Activated CD4-positive, alpha-beta T cell treated with anti-CD3 and anti-CD28 coated beads, Interleukin-2, amount 10 ng/mL, durations not matched to agents 24 days and 14 days (primary cell): ENCODE measurements around the gene FBXO46. TPM values are rescaled to one million over a fixed set of nuclear protein-coding genes. Genes with fewer than 3 reads are reported as not detected.
A peak's percentile ranks its signal among the peaks of the same experiment; 100 is the strongest.

Experiments
- DNase-seq: peaks from one replicate; pipeline ENCODE4 v3.0.0; 2022
- H3K27ac Mint-ChIP-seq: one replicate; pipeline ENCODE4 v1.8.0; 2022; ENCODE audit warnings: mild to moderate bottlenecking, mixed read lengths
- H3K27me3 Mint-ChIP-seq: one replicate; pipeline ENCODE4 v1.8.0; 2022; ENCODE audit warnings: mixed read lengths
- H3K36me3 Mint-ChIP-seq: one replicate; pipeline ENCODE4 v1.8.0; 2022; ENCODE audit warnings: low read depth, mild to moderate bottlenecking, mixed read lengths
- H3K4me1 Mint-ChIP-seq: one replicate; pipeline ENCODE4 v1.8.0; 2021; ENCODE audit warnings: mixed read lengths
- H3K4me3 Mint-ChIP-seq: one replicate; pipeline ENCODE4 v1.8.0; 2022; ENCODE audit warnings: mild to moderate bottlenecking, moderate library complexity, mixed read lengths
- H3K9me3 Mint-ChIP-seq: one replicate; pipeline ENCODE4 v1.8.0; 2021; ENCODE audit warnings: mixed read lengths
- intact Hi-C: fragments of 100-400 bp; cut with micrococcal nuclease; formaldehyde crosslinking; loops from one replicate; pipeline ENCODE4 v1.15.1; 2023
- total RNA-seq: library from RNA; stranded (reverse); gene quantifications from 2 replicates; pipeline ENCODE4 v1.2.3, GENCODE V29; 2022

Gene FBXO46
- total RNA-seq, 1 donor from 2014 or later, result 34.7 TPM

DNA sequence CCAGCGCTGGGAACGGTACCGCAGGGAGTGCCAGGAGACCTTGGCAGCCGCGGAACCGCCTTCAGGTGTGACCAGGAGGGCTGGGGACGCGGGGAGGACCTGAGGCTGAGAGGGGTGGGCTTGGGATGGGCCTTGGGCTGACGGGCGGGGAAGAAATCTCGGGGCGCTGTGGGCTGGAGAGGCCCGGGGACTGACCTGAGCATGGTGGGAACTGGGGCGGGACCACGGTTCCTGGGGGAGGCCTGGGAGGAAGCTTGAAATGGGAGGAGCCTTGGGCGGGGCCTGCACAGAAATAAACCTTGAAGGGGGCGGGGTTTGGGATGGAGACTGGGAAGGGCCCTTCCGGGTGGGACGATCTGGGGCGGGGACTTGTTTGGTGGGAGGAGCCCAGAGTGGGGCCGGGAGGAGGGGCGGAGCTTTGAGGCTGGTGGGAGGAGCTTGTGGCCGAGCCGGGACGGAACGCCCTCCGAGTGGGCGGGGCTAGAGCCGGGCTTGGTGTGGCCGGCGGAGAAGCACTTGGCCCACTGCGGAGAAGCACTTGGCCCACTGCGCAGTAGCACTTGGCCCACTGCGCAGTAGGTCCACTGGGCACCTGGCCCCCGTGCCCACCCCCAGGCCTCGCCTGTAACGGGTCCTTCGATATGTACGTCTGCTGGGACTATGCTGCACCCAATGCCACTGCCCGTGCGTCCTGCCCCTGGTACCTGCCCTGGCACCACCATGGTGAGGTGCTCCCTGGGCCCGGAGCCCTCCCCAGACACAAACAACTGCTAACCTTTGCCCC, 59.8 kb downstream of the FBXO46 start:
- peak; percentile 93 for DNase-seq
- intact Hi-C loops, result no loop called here
- no peak overlapping the region for H3K27ac Mint-ChIP-seq
- peaks cover 9% of the 10 kb centered on the region for H3K27me3 Mint-ChIP-seq
- peak overlapping the region; percentile 73 for H3K4me3 Mint-ChIP-seq
- peaks cover 2% of the 10 kb centered on the region for H3K36me3 Mint-ChIP-seq
- peaks cover 25% of the 10 kb centered on the region for H3K4me1 Mint-ChIP-seq
- no peaks in the 10 kb centered on the region for H3K9me3 Mint-ChIP-seq

DNA sequence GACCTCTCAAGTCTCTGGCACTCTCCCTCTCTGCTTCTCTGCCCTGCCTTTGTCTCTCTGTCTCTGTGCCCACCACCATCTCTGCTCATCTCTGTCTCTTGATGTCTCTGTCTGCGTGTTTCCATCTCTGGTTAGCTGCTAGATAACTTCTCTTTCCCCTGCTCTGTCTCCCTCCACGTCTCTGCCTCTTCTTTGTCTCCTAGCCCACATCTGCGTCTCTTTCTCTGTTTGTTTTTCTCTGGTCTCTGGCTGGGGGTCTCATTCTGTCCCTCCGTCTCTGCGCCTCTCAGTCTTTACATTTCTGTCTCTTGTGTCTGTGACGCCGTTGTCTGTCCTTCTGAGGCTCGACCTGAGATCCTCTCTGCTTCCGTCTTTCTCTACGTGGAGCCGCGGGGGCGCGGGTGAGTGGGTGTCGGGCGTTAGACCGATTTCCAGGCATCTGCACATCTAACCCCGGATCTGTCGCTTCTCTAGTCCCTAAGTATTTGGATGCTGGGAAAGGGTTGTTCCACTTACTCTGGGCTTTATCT, 62.3 kb downstream of the FBXO46 start:
- peaks cover 9% of the 10 kb centered on the region for H3K27me3 Mint-ChIP-seq
- peaks cover 27% of the 10 kb centered on the region for H3K4me1 Mint-ChIP-seq
- peak overlapping the region; percentile 83 for H3K27ac Mint-ChIP-seq
- intact Hi-C loops, result loop anchor here (2.0 kb wide), 2 partner anchors 24 to 26 kb away; partner anchors contain the start of gene QPCTL
- peaks cover 2% of the 10 kb centered on the region for H3K36me3 Mint-ChIP-seq
- H3K9me3 Mint-ChIP-seq, result no peaks in the 10 kb centered on the region
- peak; percentile 83 for DNase-seq
- H3K4me3 Mint-ChIP-seq, result peak overlapping the region; percentile 94

DNA sequence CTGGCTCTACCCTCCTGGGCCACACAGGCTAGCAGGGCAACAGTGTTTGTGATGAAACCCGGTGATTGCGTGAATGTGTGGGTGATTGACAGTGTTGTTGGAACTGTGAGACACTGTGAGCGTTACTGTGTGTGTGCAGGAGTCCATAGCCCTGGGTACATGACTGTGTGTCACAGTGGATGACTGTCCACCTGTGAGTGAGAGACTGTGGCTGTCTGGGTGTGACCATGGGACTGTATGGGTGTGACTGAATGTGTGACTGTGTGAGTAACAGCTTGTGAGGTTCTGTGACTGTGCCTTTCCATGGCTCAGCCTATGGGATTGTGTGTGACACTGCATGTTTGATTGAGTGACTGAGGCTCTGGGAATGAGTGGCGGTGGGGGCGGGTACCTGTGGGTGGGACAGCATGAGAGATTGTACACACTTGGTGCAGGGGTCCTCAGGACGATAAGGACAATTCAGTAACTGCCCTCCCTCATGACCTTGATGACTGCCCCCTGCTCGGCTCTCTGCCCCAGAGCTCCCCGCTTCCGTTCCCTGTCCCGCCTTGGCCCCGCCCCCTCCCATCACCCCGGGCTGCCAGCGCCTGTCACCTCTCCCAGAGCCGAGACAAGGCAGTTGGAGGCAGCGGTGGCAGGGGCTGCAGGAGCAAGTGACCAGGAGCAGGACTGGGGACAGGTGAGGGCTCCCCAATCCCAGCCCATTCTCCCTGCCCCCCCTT, 62.9 kb downstream of the FBXO46 start, which contains the start of gene GIPR:
GIPR (plus strand) TSS at position 602 of the 722 bp plus-strand sequence. CDS start 1,300 bp downstream, outside the sequence.
- Mint-ChIP-seq H3K36me3 (peaks cover 2% of the 10 kb centered on the region), H3K4me3 (peak within 1 kb of the TSS; percentile 94), H3K27ac (peak within 1 kb of the TSS; percentile 83), H3K4me1 (peaks cover 27% of the 10 kb centered on the region), H3K9me3 (no peaks in the 10 kb centered on the region), H3K27me3 (peaks cover 9% of the 10 kb centered on the region)
- intact Hi-C loops, result loop anchor here (2.0 kb wide), 2 partner anchors 25 kb away; partner anchors contain the start of gene QPCTL
- DNase-seq, result peak; percentile 84

DNA sequence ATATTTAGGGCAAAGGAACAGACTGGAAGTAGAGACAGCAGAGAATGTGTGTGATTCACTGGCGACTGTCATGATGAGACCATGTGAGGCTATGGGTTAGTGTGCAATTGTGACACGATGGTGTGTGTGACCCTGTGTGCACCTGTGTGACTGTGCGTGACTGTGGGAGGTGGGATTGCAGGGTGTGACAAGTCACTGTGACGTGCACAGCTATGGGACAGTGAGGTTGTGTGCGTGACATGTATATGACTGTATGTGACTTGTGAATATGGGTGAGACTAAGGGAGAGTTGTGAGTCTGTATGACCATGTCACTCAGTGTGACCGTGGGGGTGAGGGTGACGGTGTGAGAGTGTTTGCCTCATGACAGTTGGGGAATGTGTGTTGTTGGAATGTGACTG, 66.1 kb downstream of the FBXO46 start:
- no peak overlapping the region for H3K27ac Mint-ChIP-seq
- H3K4me3 Mint-ChIP-seq, result no peak overlapping the region
- intact Hi-C loops, result no loop called here
- peaks cover 19% of the 10 kb centered on the region for H3K4me1 Mint-ChIP-seq
- DNase-seq, result no peak
- H3K36me3 Mint-ChIP-seq, result no peaks in the 10 kb centered on the region
- peaks cover 12% of the 10 kb centered on the region for H3K27me3 Mint-ChIP-seq
- H3K9me3 Mint-ChIP-seq, result no peaks in the 10 kb centered on the region

DNA sequence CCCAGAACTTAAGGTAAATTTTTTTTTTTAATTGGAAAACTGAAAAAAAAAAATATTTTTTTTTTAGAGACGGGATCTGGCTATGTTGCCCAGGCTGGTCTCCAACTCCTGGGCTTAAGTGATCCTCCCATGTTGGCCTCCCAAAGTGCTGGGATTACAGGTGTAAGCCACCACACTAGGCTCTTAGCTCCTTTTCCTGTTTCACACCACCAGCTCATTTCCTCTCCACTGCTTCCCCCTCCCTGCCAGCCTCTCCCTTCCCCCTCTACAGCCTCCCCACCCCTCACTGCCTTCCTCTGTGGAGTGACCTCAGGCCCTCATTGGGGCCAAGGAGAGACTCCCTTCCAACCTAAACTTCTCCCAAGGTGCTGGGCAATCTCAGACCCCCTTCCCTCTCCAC, 66.9 kb downstream of the FBXO46 start:
- DNase-seq, result no peak
- H3K4me3 Mint-ChIP-seq, result no peak overlapping the region
- no peaks in the 10 kb centered on the region for H3K9me3 Mint-ChIP-seq
- intact Hi-C loops, result no loop called here
- H3K4me1 Mint-ChIP-seq, result peaks cover 15% of the 10 kb centered on the region
- peaks cover 12% of the 10 kb centered on the region for H3K27me3 Mint-ChIP-seq
- no peak overlapping the region for H3K27ac Mint-ChIP-seq
- H3K36me3 Mint-ChIP-seq, result no peaks in the 10 kb centered on the region

DNA sequence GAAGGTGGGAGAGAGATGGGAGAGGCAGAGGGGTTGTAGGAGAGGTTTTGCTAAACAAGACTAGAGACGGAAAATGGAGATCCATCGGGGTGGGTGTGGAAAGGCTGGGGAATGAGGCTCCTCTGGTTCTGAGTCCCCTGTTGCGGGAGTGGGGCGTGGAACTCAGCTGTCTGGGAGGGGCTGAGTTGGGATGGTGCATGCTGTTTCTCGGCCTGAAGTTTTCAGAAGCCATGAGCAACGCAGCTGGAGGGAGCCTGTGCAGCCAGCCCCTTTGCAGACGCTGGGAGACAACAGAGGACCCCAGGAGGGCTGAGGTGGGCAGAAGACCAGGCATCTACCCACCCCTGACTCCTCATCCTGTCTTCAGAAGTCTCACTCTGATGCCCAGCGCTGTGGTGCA, 70.1 kb downstream of the FBXO46 start:
- Mint-ChIP-seq H3K4me3 (no peak overlapping the region), H3K9me3 (no peaks in the 10 kb centered on the region), H3K36me3 (no peaks in the 10 kb centered on the region), H3K27me3 (peaks cover 15% of the 10 kb centered on the region), H3K27ac (no peak overlapping the region), H3K4me1 (peaks cover 2% of the 10 kb centered on the region)
- no peak for DNase-seq
- intact Hi-C loops, result no loop called here

Other genes with a start within 250 kb of the FBXO46 start
- 2.6 and 2.8 TPM in 2 replicates for gene RTN2, start 233.8 kb downstream of the FBXO46 start, total RNA-seq
- 1.3 and 1.9 TPM in 2 replicates for gene PPM1N, start 232.5 kb downstream of the FBXO46 start, total RNA-seq
- 215 and 219 TPM in 2 replicates for gene VASP, start 223.4 kb downstream of the FBXO46 start, total RNA-seq
- gene OPA3, start 146.1 kb downstream of the FBXO46 start, total RNA-seq, result 14.0 and 15.3 TPM in 2 replicates
- gene GPR4, start 128.7 kb downstream of the FBXO46 start, total RNA-seq, result not detected in 2 replicates
- 157 and 180 TPM in 2 replicates for gene EML2, start 91.5 kb downstream of the FBXO46 start, total RNA-seq
- gene GIPR, start 62.7 kb downstream of the FBXO46 start, total RNA-seq, result 4.2 and 5.8 TPM in 2 replicates
- gene SNRPD2, start 38.9 kb downstream of the FBXO46 start, total RNA-seq, result 810 and 849 TPM in 2 replicates
- gene QPCTL, start 38.2 kb downstream of the FBXO46 start, total RNA-seq, result 16.7 and 20.9 TPM in 2 replicates
- not detected in 2 replicates for gene MEIOSIN, start 2.5 kb upstream of the FBXO46 start, total RNA-seq
- 4.3 and 4.8 TPM in 2 replicates for gene SIX5, start 38.4 kb upstream of the FBXO46 start, total RNA-seq
- gene DMPK, start 51.6 kb upstream of the FBXO46 start, total RNA-seq, result 16.9 and 19.7 TPM in 2 replicates
- 49.6 and 50.7 TPM in 2 replicates for gene DMWD, start 61.9 kb upstream of the FBXO46 start, total RNA-seq
- gene RSPH6A, start 84.4 kb upstream of the FBXO46 start, total RNA-seq, result 0.35 and 0.38 TPM in 2 replicates
- gene SYMPK, start 132.3 kb upstream of the FBXO46 start, total RNA-seq, result 124 and 131 TPM in 2 replicates
- 0.23 TPM in 1 of 2 replicates, not detected in the other for gene FOXA3, start 133.4 kb upstream of the FBXO46 start, total RNA-seq
- gene IRF2BP1, start 155.2 kb upstream of the FBXO46 start, total RNA-seq, result 18.5 and 18.9 TPM in 2 replicates
- gene MYPOP, start 171.7 kb upstream of the FBXO46 start, total RNA-seq, result 5.5 and 5.9 TPM in 2 replicates
- gene NANOS2, start 183.9 kb upstream of the FBXO46 start, total RNA-seq, result not detected in 2 replicates
- gene NOVA2, start 243.0 kb upstream of the FBXO46 start, total RNA-seq, result not detected in 2 replicates